ENCODE data around the gene HOGA1.

DNA sequence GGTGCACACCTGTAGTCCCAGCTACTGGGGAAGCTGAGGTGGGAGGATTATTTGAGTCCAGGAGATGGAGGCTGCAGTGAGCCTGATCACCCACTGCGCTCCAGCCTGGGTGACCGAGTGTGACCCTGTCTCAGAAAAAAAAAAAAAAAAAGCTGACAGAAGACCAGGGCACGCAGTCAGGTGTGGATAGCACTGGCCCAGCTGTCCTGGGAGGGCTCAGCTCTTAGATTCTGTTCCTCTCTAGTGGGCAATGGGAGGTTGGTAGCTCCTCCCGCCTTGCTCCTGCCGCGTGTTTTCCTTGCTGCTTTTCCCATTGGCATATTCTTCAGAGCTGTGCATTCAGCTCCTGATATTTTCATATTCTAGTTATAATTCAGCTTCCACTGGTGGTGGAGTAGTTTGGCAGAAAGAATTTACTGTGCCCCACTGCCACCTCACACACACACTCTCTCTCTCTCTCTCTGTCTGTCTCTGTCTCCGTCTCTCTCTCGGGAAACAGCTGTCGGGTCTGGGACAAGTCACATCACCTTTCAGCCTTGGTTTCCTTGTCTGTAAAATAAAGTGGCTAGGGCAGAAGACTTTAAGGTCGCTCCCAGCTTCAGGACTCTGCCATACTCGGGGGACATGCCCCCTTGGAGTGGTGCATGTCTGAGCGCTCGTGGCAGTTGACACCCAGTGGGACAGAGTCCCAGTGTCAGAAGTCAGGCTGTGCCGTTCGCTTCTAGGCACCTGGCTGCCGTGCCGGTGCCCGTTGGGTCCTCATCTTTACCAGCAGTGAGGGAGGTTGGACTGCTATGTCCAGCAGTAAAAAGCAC, 37.5 kb upstream of the HOGA1 start:
- TF ChIP-seq POLR2AphosphoS5 (IDR thresholded peaks at IDR 0.05; ENCODE audit: low read depth, low read length): no peak
- TF ChIP-seq TAF1 (IDR thresholded peaks at IDR 0.05; ENCODE audit: low read depth, low read length): no peak

All from GM12891 (cell line).